GM19468 (cell line): ENCODE results near the gene CHCHD3.

ENCODE experiments used
- ATAC-seq: cut with Tn5 transposase; IDR thresholded peaks from one replicate; pipeline ENCODE4 v1.9.1; 2021; ENCODE audit warnings: mild to moderate bottlenecking, moderate library complexity, moderate number of reproducible peaks; ENCODE audit not compliant: unreplicated experiment; ENCODE audit errors: extremely low read depth

Gene CHCHD3

DNA sequence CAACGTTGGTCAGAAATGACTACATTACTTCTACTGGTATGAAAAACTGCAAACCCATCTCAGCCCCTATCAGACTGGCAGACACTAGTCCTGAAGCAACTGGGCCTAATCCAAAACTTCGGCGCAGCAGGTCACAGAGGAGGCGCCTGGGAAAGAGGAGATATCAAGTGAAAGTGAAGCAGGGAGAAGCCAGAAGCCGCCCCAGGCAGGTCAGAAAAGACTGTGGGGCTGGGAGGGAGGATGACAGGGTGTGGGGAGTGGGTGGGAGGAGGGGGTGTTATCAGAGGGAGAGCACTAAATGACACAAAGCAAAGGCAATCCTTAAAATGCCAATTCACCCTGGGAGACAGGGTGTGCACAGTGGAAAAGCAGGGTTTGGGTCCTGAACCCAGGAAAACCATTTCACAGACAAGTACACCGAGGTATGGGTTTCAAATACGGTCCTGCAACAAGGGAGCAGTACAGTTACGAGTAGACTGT is 731 bp downstream of the CHCHD3 start:
- ATAC-seq, result no peak

- no peak for ATAC-seq
Observed at GRCh38 chr7:133079296-133079695, 2.6 kb downstream of the CHCHD3 start.

DNA sequence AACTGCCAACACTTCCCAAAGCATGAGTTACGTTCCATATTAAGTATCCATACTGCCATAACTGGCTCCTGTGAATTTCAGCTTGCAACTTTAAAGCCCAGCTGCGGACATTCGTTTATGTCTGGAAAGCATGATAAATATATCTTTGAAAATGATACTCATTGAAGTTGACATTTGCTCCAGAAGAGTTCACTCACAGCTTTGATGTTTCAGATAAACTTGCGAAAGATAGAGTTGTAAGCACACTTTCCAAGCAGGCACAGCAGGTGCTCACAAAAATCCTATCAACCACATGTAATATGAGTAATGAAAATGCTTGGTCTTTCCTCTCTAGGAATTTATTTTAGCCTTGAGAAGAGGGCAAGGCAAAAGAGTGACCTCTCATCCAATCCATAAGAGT is 4.5 kb downstream of the CHCHD3 start:
- no peak for ATAC-seq

DNA sequence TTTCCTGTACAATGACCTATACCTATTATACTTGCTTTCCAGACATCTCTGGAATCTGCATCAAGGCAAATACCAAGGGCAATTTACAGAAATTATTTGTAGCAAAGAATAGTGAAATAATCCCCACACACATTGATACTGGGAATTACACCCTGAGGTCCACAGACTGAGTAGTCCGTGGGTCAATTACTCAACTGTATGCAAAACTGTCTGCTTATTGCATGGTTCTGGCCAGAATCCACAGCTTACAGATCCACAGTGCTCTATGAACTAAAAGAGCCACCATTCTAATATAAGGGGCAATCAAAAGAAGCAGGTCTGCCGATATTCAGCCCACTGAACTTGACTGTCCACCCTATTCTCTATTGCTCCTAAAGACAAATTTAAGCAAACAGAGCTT is 5.7 kb downstream of the CHCHD3 start:
- no peak for ATAC-seq

GRCh38 chr7:133071506-133071905 is 10.4 kb downstream of the CHCHD3 start:
- ATAC-seq, result no peak

DNA sequence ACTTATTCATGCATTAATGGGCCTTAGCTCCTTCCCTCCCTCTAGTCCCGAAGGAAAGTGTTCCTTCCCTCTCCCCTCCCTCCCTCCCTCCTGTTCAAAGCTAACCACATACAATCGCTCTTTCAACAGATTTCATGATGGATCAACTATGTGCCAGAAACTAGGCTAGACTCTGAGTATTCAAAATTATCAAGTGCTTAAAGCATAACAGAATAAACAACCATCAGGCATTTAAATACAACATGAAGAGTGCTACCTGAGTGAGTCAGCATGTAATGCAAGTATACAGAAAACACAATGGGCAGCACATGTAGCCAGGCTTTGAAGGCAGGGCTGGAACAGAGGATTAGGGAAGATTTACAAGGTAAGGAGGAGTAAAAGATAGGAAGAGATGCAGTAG is 11.3 kb downstream of the CHCHD3 start:
- ATAC-seq, result no peak

GRCh38 chr7:133065301-133065700 is 16.6 kb downstream of the CHCHD3 start:
- no peak for ATAC-seq

- no peak for ATAC-seq
Observed at GRCh38 chr7:133064082-133064820, 17.6 kb downstream of the CHCHD3 start.

GRCh38 chr7:133061792-133062191 is 20.1 kb downstream of the CHCHD3 start:
- no peak for ATAC-seq

GRCh38 chr7:133061357-133061756 is 20.5 kb downstream of the CHCHD3 start:
- ATAC-seq, result no peak

GRCh38 chr7:133060004-133060403 is 21.9 kb downstream of the CHCHD3 start:
- no peak for ATAC-seq

DNA sequence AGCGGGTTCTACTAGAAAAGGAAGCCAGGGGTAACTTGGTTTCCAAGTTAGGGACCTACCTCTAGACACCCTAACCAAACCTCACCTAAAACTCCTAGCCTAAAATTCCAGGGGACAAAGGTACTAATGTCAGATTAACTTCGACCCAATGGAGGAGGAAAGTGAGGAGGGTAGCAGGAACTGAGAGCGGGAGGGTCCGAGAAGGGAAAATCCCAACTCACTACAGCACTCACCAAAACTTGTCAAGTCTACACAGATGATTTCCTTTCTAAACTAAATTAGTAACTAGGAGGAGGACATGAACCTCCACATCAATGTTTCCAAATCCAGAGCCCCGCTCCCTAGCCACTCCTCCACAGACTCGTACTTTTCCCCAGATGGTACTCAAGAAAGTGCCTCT is 22.6 kb downstream of the CHCHD3 start:
- ATAC-seq, result no peak

DNA sequence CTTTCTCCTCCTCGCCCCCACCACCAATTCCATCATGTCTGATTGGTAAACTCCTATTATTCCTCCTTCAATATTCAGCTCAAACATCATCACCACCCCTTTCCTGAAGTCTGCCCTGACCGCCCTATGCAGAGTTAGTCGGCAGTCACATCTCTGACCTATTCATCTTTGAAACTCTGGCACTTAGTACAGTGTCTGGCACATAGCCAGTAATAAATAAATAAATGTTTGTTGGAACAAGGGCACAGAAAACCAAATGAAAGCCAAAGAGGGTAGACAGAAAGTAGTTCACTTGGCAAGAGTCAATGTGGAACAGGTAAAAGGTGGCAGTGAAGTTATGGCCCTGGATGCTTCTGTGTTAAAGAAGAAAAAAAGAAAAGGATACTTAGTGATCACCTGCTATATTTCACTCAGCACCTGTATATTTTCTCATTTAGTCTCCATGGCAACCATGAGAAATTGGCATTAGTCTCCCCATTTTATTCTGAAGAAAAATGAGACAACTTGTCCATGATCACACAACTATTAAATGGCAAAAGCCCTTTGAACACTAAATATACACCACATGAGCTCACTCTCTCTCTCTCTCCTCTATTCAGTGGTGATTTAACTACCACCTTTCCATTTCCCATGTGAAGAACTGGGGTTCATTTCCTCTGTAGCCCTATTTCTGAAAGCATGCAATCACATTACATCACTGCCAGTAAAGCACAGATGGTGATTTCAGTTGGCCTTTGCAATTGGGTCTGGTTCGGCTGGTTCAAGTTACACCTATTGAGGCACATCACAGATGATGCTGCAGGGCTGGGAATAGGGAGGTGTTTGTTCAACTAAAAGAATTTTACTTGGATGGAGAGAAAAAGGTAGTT is 25.3 kb downstream of the CHCHD3 start:
- no peak for ATAC-seq

DNA sequence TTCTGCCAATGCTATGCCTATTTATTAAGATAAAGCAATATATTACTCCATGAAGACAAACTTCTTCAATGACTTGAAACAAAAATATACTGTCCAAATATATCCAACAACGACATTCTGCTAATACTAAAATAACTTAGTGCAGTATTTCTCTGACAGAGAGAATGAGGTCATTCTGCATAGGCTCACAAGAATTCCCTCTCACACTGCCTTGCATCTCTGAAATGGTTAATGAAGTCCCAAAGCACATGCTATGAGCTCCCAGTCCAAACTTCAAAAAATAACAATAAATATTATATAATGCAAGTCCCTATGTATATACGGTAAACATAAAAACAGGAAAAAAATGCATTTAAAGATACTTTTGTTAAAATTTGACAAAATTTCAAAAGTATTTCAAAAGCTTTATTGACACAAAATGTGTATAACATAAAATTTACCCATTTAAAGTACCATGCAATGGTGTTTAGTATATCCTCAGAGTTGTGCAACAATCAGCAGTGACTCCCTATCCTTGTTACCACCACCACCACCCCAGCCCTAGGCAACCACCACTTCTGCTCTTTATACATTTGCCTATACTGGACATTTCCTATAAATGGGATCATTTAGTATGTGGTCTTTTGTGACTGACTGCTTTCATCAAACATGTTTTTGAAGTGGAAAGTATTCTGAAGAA is 27.6 kb downstream of the CHCHD3 start:
- no peak for ATAC-seq

DNA sequence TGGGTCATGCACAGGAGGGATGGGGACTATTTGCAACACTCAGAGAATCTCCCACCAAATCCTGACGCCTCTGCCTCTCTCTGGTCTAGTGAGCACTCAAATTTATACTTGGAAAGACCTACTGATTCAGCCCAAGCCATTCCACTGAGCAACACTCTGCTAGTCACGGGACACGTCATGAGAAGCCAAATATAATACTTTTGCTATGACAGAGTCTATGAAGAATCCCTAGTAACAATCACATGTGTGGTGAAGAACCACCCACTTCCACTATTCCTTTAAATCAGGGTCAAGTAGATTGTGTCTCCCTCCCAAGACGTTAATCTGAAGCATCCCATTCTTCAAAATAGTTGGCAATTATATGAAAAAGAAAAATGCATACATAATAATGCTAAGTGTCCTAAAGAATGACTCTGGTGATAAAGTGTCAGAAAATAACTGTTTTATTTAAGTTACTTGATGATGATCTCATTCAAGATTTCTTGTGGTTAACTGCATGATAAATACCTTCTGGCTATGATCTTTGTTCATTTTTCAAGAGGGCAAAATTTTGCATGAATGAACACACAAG is 28.5 kb downstream of the CHCHD3 start:
- ATAC-seq, result no peak

DNA sequence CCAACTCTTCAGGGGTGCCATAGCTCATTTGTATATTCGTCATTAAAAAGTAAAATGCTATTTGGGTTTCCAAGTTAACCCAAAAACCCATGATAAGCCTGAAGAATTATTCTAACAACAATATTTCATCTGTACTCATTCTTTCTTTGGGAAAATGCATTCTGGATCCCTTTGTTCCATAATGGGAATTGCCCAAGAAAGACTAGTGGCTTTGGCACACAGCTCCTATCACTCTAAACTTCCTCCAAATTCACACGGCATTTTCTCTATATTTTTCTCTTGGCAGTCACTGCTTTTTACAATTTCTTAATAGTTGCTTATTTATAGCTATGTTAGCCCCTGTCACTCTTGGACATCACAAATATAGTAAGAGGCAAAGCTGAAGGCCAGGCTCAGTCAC is 29.1 kb downstream of the CHCHD3 start:
- ATAC-seq, result no peak

DNA sequence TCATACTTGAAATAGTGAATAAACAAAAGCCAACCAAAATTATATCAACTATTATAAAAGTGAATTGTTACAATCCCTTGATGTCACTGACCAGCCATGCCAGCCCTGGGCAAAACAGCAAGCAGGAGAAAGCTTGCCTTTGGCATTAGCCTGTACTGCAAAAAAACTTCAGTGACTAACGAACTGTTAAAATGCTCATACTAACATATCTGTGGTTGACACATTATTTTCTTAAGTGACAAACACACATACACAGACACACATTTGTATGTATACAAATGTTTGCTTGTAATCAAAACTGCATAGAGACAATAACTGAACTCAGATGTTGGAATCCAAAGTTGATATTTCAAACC is 29.5 kb downstream of the CHCHD3 start:
- ATAC-seq, result no peak

GRCh38 chr7:133051719-133052400 is 30.0 kb downstream of the CHCHD3 start:
- ATAC-seq, result no peak

- ATAC-seq, result no peak
Observed at GRCh38 chr7:133051066-133051465, 30.8 kb downstream of the CHCHD3 start.
